Stimulated activated CD4-positive, alpha-beta T cell treated with anti-CD3 and anti-CD28 coated beads, Interleukin-4, amount 100 ng/mL, for 24 hours (primary cell): ENCODE results near the gene KCNJ9.
A peak's percentile ranks its signal among the peaks of the same experiment; 100 is the strongest.

Source experiments
- DNase-seq: peaks from one replicate; pipeline ENCODE4 v3.0.0-alpha.2; 2020

The KCNJ9 gene

DNA sequence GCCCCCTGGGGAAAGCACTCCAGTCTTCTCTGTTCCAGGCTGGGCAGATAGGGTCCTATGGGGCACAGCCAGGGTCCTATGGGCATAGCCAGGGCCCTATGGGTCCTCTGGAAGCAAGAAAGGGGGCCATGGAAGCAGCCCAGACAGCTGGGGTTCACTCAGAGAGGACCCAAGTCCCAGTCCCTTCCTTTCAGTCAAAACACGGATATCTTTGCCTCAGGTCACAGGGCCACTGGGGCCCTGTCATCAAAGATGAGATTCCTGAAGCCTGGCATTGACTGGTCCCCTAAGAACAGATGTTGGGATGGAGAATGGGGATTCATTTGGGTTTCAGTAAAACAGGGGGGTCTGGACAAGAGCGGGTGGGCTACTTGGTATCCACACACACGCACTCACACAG is 8.5 kb downstream of the KCNJ9 start:
- no peak for DNase-seq

DNA sequence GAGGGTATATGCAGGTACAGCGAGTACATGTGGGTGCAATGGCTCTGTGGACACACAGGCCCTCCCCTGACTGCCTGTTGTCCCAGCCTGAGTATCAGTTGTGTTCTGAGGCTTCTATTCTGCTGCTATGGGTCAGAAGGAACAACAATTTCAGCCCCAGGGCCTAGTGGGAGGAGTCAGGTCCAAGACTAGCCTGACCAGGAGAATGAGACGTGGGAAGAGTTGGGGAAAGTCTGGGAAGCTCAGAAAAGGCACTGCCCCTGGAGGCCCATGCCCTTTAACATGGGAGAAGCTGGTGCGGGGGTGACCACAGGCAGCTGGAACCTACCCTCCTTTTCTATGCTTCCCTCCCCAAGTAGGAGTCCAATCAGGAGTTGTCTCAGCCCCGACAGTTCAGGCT is 9.4 kb downstream of the KCNJ9 start:
- no peak for DNase-seq

DNA sequence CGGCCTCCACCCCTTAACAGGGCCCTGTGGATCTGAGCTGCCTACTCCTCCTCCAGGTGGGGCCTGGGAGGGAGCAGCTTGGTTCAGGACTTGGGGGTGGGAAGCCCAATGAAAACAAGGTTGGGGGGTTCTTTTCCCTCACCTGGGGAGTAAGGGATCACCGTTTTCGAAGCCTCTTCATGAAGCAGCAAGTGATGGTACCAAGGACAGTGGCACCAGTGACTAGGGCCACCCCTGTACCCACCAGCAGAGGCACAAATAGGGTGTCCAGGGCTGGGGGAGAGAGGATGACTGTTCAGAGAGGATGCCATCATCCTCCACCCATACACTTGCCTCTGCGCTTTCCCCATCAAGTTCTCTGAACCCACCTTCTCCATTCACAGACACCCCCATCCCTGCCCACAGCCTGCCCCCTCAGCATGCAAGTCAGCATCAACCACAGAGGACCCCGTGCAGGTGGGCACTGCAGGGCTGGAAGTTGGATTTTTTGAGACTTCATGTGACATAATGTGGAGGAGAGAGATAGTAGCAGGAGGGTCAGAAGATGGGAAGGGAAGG is 10.4 kb downstream of the KCNJ9 start:
- no peak for DNase-seq

DNA sequence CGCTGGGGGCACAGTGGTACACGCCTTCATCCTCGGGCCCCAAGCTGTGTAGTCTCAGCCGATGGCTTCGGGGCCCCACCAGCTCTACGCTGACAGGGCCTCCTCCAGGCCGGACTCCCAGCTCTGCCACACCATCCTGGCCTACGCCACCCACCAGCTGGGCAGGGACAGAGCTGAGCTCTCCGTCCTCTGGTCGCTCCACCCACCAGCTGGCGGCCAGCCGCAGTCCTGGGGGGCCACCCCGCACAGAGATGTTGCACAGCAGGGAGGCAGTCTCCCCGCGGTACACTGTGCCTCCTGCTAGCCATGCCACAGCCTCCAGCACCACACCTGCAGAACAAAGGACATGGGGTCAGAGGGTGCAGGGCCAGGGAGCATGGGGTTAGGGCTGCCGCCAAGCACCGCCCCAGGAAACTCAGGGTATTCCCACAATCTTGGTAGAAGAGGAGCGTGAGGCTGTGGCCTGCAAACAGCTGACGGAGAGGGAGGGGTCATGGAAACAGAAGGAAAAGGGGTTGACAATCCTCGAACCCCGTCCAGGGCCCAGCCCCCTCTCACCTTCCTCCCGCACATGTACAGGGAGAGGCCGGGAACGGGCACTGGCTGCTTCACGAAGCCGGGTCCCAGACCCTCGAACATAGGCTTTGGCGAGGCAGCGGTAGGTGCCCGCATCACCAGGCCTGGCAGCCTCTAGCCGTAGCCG is 11.2 kb downstream of the KCNJ9 start:
- DNase-seq, result no peak

DNA sequence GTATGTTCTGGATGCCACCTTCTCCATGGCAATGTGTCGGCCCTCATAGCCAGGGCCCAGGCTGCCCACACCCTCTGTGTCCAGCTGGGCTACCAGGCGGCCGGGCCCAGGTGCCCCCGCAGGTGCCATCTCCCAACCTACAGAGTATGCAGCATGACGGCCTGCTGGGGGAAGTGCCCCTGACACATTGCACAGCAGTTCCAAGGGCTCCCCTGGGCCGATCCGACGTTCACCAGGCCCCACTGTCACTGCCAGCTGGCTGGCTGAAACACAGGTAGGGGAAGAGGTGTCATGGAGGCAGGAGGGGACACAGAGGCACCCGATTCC is 11.7 kb downstream of the KCNJ9 start:
- DNase-seq, result no peak

DNA sequence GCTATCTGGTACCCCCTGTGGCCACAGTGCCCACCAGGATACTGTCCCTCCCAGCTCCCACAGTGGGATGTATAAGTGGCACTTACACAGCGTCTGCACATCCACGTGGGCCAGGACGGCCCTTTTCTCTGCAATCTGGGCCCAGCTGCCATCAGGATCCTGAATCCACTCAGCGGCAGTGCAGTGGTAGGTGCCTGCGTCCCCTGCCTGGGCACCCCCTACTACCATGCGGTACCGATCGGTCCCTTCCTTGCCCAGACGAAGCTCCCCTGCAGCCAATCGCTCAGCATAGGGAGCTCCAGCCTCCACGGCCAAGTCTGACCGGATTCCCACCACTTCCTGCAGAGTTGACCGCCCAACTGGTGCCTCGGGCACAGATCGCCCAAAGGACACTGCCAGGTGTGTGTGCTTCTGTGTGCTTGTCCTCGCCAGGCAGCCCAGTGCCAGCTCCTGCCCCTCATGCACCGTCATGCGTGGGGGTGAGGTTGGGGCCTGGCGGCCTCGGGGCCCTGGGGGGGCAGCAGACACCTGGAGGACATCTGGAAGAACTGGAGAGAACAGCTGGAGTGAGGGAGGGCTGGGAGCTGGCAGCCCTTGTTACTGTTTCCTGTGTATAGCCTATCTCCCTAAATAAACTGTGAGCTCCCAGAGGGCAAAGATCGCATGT is 12.4 kb downstream of the KCNJ9 start:
- DNase-seq, result no peak

DNA sequence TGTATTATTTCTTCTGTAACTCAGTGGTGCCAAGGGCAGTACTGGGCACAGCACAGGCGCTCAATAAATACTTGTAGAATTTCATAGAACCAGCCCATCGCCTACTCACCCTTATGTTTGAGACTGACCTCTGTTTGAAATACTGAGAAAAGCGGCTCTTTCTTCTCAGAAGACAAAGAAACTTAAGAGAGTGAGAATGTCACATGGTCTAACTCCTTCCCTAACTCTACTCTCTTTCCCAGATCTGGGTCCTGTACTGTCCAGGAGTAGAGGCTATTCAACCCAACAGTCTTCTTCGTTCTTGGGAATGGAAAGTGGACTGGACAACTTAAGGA is 12.9 kb downstream of the KCNJ9 start:
- DNase-seq, result no peak

DNA sequence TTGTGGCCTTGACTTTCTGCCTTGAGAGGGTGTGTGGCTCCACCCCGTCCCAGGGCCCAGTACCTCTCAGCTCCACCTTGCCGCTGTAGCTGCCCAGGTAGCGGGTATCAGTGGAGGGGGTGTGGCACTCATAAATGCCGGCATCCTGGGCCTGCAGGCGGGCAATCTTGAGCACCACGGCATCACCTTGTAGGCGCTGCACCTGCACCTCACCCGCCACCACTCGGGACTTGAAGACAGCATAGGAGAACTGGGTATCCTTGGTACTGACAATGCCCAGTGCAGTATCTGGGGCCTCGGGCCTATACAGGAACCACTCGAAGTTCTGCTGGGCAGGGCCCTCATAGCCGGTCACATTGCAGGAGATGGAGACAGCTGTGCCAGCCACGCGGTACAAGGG is 13.5 kb downstream of the KCNJ9 start:
- DNase-seq, result no peak

DNA sequence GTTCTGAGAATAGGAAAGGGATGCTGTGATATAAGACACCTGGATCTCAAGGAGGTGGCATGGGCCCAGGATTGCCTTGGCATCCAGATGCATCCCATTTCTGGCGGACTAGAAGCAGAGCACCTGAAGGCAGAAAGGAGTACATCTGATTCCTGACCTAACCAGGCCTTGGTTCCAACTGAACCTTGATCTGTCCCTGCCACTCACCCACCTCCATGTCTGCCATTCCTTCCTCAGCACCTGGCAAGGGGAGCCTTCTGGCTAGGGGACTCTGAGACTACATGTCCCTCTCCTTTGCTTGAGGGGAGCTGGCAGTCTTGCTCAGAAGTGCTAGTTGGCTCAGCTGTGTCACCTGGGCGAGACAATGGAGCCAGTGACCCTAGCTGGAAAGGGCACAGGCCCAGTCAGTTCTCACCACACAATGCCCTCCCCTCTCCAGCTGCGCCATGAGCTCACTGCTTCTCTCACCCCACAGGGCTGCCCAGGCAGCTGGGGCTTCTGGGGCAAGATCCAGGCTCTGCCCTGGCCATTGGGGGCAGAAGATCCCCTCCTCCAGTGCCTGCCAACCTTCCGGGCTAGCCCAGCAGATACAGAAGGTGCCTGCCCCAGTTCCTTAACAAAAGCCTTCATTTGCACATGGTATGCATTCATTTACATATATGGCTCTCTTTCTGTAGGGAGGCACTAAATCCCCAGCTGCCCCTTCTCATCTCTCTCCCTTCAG is 14.2 kb downstream of the KCNJ9 start:
- no peak for DNase-seq

DNA sequence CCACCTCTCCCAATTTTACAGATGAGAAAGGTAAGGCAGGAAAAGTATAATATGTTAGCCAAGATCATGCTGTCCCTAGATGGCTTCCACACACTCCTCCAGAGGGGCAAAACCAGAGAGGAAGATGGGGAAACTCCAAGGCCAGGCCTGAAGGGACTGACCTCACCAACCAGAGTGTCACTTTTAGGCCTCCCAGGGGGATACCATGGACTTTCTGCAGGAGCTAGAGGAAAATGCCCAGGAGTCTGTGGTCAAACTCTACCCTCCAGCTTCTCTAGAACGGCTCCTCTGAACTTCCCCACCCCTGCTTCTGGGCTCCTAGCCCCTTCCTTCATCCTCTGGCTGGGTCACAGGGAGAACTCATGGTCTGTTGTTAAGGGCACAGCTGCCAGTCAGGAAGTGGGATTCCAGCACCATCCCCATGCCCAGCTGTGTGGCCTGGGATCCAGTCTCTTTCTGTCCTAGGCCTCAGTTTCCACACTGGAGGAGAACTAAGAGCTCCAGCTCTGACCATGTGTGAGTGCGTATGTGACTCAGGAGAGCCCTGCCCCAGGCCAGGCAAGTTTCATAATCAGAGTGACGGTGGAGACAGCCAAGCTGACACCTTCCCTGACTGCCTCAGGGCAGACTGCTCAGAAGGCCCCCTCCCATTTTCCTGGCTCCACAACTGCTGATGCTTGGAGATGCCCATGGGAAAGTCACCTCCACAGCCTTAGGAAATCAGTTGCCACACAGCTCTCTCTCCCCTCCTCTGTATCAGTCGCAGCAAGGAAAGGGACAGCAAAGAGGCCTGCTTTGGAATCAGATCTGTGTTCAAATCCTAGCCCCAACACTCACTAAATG is 15.2 kb downstream of the KCNJ9 start:
- no peak for DNase-seq

DNA sequence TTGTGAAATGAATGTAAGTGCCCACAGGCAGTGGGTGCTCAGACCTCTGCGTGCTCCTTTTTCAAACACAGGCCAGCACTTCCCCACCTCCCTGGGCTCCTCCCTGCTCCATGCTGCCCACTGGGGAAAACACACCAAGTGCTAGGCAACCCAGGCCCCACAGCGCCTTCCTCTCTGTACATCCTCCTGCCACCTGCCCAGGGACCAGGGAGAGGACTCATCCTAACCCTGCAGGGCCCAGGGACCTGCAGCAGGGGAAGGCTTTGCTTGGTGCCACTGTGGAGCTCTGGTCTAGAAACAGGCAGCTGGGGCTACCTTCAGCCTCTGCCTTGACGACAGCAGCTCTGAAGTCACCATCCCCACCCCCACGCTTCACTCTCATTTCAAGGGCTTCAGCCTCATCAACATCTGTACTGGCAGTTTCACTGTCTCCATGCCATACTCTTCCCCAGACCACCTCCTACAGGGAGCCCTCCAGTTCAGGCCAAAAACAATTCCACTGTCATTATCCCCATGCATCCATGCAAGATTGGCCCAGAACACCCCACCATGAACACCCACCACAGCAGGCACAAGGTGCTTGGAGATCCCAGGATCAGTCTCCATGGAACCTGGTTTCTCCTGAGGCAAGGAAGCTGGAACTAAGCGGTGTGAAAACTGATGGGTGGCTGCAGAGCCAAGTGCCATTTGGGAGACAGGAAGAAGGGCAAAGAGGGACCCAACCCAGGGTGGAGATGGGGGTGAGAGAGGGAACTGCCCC is 16.0 kb downstream of the KCNJ9 start:
- peak; percentile 34 for DNase-seq

DNA sequence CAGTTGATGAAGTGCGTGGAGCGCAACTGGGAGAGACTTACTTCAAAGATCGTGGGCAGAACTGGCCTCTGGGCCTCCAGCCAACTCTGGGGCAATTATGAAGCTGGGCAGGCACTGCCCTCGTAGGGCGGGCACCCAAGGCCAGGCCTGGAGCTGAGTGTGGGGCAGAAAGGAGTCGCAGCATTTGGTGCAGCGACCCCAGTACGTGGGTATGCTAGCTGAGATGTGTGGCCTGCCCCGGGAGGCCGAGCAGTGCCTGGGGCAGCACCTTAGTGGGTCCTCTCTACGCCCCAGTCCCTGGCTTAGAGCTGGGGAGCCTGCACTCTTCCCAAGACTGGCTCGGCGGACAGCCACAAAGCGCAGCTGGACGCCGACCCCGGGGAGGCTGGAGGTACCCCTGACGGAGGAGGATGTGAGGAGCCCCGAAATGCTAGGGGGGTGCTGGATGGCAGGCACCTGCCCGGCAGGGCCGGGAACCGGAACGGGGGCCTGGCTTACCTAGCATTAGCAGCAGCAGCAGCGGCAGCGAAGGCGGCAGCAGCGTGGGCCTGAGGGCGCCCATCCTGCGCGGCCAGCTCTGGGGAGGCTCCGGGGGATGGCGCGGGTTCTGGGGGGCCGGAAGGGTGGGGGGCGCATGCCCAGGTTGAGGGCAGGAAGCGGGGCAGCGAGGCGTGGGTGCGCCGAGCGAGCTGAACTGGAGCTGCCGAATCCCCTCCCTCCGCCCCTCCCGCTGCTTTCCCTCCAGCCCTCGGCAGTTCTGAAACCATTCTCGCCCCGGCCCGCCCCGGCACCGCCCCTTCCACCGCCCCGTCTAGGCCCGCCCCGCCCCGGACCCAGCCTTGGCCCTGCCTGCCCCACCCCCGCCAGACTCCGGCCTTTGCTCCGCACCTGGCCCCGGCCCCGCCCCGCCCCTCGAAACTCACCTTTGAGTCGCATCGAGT is 16.8 kb downstream of the KCNJ9 start, which contains the start of gene IGSF8:
Gene IGSF8, minus strand, starts transcription at position 709 of the 941 bp plus-strand sequence. Its CDS starts 147 bp downstream, at position 562.
- peak; percentile 90 for DNase-seq

DNA sequence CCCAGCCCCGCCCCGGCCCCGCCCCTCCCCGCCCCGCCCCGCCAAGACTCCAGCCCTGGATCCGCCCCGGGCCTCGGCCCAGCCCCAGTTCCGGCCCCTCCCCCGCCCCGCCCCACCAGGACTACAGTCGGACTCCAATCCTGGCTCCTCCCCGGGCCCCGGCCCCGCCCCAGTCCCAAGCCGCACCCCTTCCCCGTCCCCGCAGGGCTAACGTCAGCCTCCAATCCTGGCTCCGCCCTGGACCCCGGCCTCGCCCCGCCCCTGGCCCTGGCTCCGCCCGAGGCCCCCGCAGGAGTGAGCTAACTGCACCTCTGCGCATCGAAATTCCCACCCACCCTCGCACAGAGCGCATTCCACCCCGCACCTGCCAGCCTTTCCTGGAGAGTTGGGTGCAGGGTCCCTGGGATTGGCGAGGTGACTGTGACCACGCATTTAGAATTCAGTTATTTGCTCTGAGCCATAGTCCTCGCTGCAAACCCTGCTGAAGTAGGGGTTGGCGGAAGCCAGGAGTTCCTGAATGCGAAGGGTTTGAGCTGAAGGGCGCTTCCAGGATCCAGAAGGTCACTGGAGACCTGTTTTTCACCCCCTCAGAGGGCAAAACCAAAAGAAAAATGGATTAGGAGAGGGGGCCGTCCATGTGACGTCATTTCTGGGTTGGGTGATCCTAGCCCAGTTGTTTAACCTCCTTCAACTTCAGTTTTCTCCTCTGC is 17.7 kb downstream of the KCNJ9 start:
- peak; percentile 97 for DNase-seq

DNA sequence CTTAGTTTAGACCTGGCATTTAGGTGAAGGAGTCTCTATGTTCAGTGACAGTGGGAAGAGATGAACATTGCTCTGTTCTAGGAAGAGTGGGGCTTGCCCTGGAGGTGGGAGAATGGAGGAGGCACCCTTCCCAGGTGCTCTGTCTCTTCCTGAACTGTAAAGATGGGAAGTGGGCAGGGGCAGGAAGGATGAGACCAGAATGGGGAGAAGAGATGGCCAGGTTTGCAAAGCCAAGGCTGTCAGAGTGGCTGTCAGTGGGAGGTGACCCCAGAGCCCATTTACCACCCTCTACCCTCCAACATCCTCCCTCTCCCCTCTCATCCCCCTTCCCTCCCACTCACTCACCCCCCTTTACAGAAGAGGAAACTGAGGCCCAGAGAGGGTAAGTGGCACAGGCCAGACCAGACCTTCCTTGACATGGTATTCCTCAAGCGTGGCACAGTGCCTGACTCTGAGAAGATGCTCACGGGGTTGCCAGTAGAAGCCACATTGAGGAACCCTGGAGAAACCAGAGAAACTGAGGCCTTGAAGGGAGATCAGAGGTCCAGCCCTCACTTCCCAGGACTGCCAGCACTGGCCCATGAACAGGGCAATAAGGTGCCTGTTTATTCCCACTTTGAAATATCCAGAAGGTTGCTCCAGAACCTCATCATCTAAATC is 18.5 kb downstream of the KCNJ9 start:
- no peak for DNase-seq

DNA sequence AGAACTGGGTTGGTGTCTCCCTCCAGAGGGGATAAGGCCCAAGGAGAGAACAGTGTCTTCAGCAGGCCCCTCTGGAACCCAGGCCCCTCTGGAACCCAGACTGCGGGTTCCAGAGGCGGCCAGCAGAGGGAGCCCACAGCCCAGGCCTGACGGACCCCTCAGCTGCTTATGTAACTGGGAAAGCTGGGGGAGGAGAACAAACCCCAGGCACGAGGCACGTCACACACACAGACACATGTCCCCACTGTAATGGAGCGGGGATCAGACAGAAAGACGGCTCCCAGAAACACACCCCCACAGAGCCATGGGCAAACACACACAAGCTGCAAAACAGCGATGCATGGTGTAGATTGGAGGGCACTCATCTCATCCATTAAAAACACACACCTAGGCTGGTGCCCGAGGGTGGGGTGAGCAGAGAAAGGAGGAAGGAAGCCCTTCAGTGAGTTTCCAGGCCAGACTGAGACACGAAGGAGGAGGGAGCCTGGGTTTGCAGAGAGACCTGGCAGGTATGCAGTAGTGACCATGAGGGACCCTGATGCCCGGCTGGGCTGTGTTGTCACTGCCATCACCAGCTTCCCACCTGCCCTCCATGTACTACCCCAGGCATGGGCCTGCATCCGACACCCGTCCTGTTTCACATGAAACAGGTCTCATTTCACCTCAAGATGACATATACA is 19.8 kb downstream of the KCNJ9 start:
- DNase-seq, result peak; percentile 78

DNA sequence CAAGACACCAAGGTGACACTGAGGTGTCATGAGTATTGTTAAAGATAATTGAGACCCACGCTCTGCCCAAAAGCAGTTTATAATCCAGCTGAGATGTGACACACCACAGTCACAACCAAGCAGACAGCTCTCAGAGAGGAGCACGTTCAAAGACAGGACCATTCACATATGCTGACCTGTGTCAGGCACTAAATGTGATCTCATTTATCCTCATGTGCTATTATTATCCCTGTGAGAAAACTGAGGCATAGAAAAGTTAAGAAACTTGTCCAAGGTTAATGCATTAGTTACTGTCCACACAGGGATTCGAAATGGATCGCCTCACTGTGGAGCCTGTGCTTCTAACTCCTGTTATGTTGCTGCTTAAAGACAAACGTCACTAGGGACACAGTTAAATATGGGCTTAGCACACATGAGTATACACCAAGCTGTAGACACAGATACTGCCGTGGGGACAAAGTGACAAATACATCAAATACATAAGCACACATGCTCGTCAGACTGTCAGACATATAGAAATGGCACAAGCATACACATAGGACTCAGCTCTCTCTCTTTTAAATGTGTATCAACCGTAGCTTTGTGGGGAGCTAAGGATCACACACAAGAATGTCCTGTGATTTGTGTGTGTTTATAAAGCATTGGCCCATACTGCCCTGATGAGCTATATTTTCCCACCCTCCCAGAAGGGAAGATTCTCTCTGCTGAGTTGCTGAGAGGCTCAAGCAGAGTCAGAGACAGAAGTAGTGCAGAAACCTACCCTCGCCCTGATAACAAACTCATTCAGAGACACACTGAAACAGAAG is 20.6 kb downstream of the KCNJ9 start:
- DNase-seq, result no peak

DNA sequence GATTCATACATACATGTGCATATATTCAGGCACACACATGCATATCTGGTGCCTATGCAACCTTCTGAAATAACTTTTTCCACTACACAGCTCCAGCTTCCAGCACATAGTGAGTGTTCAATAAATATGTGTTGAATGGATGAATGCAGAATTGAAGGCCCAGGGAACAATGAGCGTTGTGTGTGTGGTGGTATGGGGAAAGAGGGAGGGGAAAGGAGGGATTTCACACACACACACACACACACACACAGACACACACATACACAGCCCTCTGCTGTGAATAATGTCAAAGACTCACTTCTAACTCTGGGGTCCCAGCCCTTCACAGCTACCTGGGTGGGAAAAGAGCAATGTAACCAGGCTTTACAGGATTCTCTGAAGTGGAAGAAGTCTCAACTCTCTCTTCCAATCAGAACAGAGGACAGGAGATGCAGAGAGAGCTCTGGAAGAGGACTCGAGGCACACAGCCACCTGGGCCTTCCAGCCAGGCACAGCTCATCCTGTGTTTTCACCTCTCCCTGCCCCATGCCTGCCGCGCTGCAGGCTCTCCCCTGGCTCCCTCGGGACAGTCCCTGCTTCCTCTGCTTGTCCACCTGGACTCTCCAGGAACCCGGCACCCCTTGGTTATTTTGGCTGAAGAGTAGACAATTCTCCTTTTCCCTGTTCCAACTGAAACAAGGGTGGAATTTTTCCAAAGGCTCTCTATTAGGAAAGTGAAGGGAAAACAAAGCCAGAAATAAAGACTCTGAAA is 22.5 kb downstream of the KCNJ9 start:
- no peak for DNase-seq

DNA sequence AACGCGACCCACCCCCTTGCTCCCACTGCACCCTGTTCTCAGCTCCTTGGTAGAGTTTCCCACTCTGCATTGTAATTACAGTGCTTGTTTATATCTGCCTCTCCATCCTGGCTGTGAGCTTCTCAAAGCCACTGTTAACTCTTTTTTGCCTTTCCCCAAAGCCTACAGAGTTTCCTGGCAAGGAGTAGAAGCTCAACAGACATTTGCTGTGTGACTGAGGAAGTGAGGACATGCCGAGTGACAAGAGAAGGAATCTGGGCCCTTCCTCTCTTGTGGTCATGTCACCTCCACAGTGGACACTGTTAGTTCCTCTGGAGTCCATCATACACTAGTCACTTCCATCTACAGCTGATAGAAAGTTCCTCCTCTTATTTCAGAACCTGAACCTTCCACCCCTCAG is 23.1 kb downstream of the KCNJ9 start:
- DNase-seq, result no peak
